Nucleus accumbens (tissue), 56 donors: ENCODE measurements around the gene LTBR.
"Not testable (repeated sequence)": the region's sequence is repeated elsewhere in the genome, so short reads cannot be mapped to it uniquely, and the experiment has no call there.

Experiments
- DNase-seq, 56 donors: peaks; one replicate each; lab custom pipeline; 2025; lab: John Stamatoyannopoulos, UW

Gene LTBR

GRCh38 chr12:6416596-6416995 lies 32.6 kb downstream of the LTBR start:
- peak in 3 of 56 donors; percentile 9 to 26 (median 9) for DNase-seq

GRCh38 chr12:6418796-6419195 lies 34.8 kb downstream of the LTBR start:
- no peak for DNase-seq

GRCh38 chr12:6420364-6420763 lies 36.4 kb downstream of the LTBR start:
- no peak for DNase-seq

GRCh38 chr12:6423267-6424007 lies 39.5 kb downstream of the LTBR start:
- DNase-seq = peak in 50 of 56 donors; percentile 12 to 88 (median 64)

GRCh38 chr12:6424008-6424347 lies 40.0 kb downstream of the LTBR start:
- DNase-seq = no peak

- DNase-seq = no peak
These were observed 40.9 kb downstream of the LTBR start for GRCh38 chr12:6424866-6425265.

GRCh38 chr12:6425590-6426531 lies 41.9 kb downstream of the LTBR start:
- peak in 26 of 56 donors; percentile 1 to 70 (median 20) for DNase-seq

GRCh38 chr12:6426882-6427671 lies 43.1 kb downstream of the LTBR start:
- peak in 30 of 56 donors; percentile 5 to 79 (median 35) for DNase-seq

GRCh38 chr12:6427796-6428195 lies 43.8 kb downstream of the LTBR start:
- not testable (repeated sequence) for DNase-seq

GRCh38 chr12:6428326-6428725 lies 44.4 kb downstream of the LTBR start:
- DNase-seq = no peak

GRCh38 chr12:6430124-6430989 lies 46.4 kb downstream of the LTBR start:
- DNase-seq = peak in 25 of 56 donors; percentile 4 to 68 (median 26)

GRCh38 chr12:6432991-6433390 lies 49.0 kb downstream of the LTBR start:
- peak in 4 of 56 donors; percentile 8 to 34 (median 20) for DNase-seq

GRCh38 chr12:6434205-6435140 lies 50.5 kb downstream of the LTBR start:
- no peak for DNase-seq

- DNase-seq = no peak
These were observed 52.2 kb downstream of the LTBR start for GRCh38 chr12:6435961-6436715.

GRCh38 chr12:6437586-6437985 lies 53.6 kb downstream of the LTBR start:
- no peak for DNase-seq

GRCh38 chr12:6438345-6438744 lies 54.4 kb downstream of the LTBR start:
- DNase-seq = no peak

GRCh38 chr12:6440391-6440790 lies 56.4 kb downstream of the LTBR start:
- DNase-seq = no peak
